GM23338 (cell line): ENCODE measurements around the gene SULF2. TPM values are rescaled to one million over a fixed set of nuclear protein-coding genes. Genes with fewer than 3 reads are reported as not detected.

Experiments
- ATAC-seq: fragments of 200-7000 bp; cut with Tn5 transposase; 3 replicates; pipeline ENCODE4 v1.9.1; 2020
- DNase-seq: peaks from one replicate; pipeline ENCODE4 v3.0.0-alpha.2; 2015; ENCODE audit warnings: low spot score
- H2AFZ ChIP-seq: fragments of 200-600 bp; sonication (generic); 2 replicates; pipeline ENCODE4 v1.8.0; 2016; ENCODE audit warnings: antibody characterized with exemption, mild to moderate bottlenecking, moderate library complexity
- H3F3A ChIP-seq: fragments of 200-600 bp; sonication (generic); replicated peaks from 2 replicates; pipeline ENCODE4 v1.8.0; 2017; ENCODE audit warnings: antibody characterized with exemption, mixed run types, low read depth
- H3K27ac ChIP-seq: fragments of 200-600 bp; sonication (generic); 2 replicates; pipeline ENCODE4 v1.6.1; 2016; ENCODE audit warnings: low read depth
- H3K27me3 ChIP-seq: fragments of 200-600 bp; sonication (generic); 2 replicates; pipeline ENCODE4 v1.8.0; 2016; ENCODE audit warnings: mild to moderate bottlenecking, mixed run types, moderate library complexity; ENCODE audit not compliant: insufficient read depth
- H3K36me3 ChIP-seq: fragments of 200-600 bp; sonication (generic); 2 replicates; pipeline ENCODE4 v1.8.0; 2016; ENCODE audit warnings: mild to moderate bottlenecking; ENCODE audit not compliant: insufficient read depth
- H3K4me1 ChIP-seq: fragments of 200-600 bp; sonication (generic); 2 replicates; pipeline ENCODE4 v1.8.0; 2016; ENCODE audit warnings: mild to moderate bottlenecking, moderate library complexity; ENCODE audit not compliant: insufficient read depth
- H3K4me2 ChIP-seq: fragments of 200-600 bp; sonication (generic); 2 replicates; pipeline ENCODE4 v1.7.1; 2017; ENCODE audit warnings: mixed run types
- H3K4me3 ChIP-seq: fragments of 200-600 bp; sonication (generic); 2 replicates; pipeline ENCODE4 v1.6.1; 2016; ENCODE audit warnings: mixed run types
- H3K79me2 ChIP-seq: fragments of 200-600 bp; sonication (generic); replicated peaks from 2 replicates; pipeline ENCODE4 v1.8.0; 2017; ENCODE audit warnings: mild to moderate bottlenecking; ENCODE audit not compliant: insufficient read depth
- H3K9me2 ChIP-seq: fragments of 200-600 bp; sonication (generic); 2 replicates; pipeline ENCODE4 v1.8.0; 2017; ENCODE audit not compliant: insufficient read depth
- H4K20me1 ChIP-seq: fragments of 200-600 bp; sonication (generic); replicated peaks from 2 replicates; pipeline ENCODE4 v1.8.0; 2017; ENCODE audit warnings: mild to moderate bottlenecking; ENCODE audit not compliant: insufficient read depth
- H3K27ac Mint-ChIP-seq: 2 replicates; pipeline ENCODE4 v1.8.0; 2020; ENCODE audit warnings: inconsistent platforms, mild to moderate bottlenecking, moderate library complexity, mixed read lengths
- H3K27me3 Mint-ChIP-seq: 3 replicates; pipeline ENCODE4 v1.8.0; 2022; ENCODE audit warnings: low read depth, mild to moderate bottlenecking, moderate library complexity, mixed read lengths, inconsistent platforms; ENCODE audit not compliant: insufficient read depth, poor library complexity
- H3K36me3 Mint-ChIP-seq: 3 replicates; pipeline ENCODE4 v1.8.0; 2021; ENCODE audit warnings: low read depth, mild to moderate bottlenecking, inconsistent platforms, moderate library complexity, mixed read lengths
- H3K4me1 Mint-ChIP-seq: 3 replicates; pipeline ENCODE4 v1.8.0; 2020; ENCODE audit warnings: mild to moderate bottlenecking, inconsistent platforms, mixed read lengths
- H3K4me3 Mint-ChIP-seq: 3 replicates; pipeline ENCODE4 v1.8.0; 2021; ENCODE audit warnings: moderate library complexity, mild to moderate bottlenecking, inconsistent platforms, mixed read lengths
- H3K9me3 Mint-ChIP-seq: 3 replicates; pipeline ENCODE4 v1.8.0; 2020; ENCODE audit warnings: moderate library complexity, mild to moderate bottlenecking, inconsistent platforms, mixed read lengths
- CREB1 ChIP-seq: fragments of 250-450 bp; sonication (Bioruptor Pico); IDR thresholded peaks from 2 replicates; pipeline ENCODE4 v1.5.0; 2020; ENCODE audit warnings: low read depth, mild to moderate bottlenecking, moderate library complexity
- CTCF ChIP-seq, 2 experiments: fragments of 200-600 bp in 1 of 2; sonication (generic) in 1 of 2; conservative IDR thresholded peaks; 2 replicates each; pipeline versions ENCODE4 v1.5.1 to v1.6.1; 2016 to 2017; ENCODE audit warnings: antibody characterized with exemption in 2 of 2, low read depth in 2 of 2, mild to moderate bottlenecking in 2 of 2, moderate library complexity in 1 of 2
- ETS1 ChIP-seq: IDR thresholded peaks from 2 replicates; pipeline ENCODE4 v1.6.1; 2016; ENCODE audit warnings: antibody characterized with exemption
- JUNB ChIP-seq: IDR thresholded peaks from one replicate; pipeline ENCODE4 v1.6.1; 2016; ENCODE audit warnings: antibody characterized with exemption; ENCODE audit not compliant: unreplicated experiment
- NANOG ChIP-seq: IDR thresholded peaks from 2 replicates; pipeline ENCODE4 v1.6.1; 2016; ENCODE audit warnings: antibody characterized with exemption, borderline replicate concordance
- POLR2AphosphoS5 ChIP-seq: IDR thresholded peaks from 2 replicates; pipeline ENCODE4 v1.6.1; 2016; ENCODE audit warnings: antibody characterized with exemption, low read depth
- REST ChIP-seq: IDR thresholded peaks from one replicate; pipeline ENCODE4 v1.6.1; 2018; ENCODE audit warnings: antibody characterized with exemption; ENCODE audit not compliant: unreplicated experiment
- ZNF331 ChIP-seq: fragments of 250-450 bp; sonication (Bioruptor Pico); IDR thresholded peaks from 2 replicates; pipeline ENCODE4 v1.5.0; 2020; ENCODE audit warnings: low read depth, mild to moderate bottlenecking, moderate library complexity
- ZNF462 ChIP-seq: fragments of 250-450 bp; sonication (Bioruptor Pico); IDR thresholded peaks from 2 replicates; pipeline ENCODE4 v1.5.0; 2020; ENCODE audit warnings: mild to moderate bottlenecking, moderate library complexity
- polyA plus RNA-seq: library from polyadenylated mRNA; unstranded; fragments of >200 nt; fragmentation: Nextera tagmentation; extraction: Ambion mirVana; gene quantifications from 2 replicates; pipeline ENCODE4 v1.2.1, GENCODE V29; 2016
- total RNA-seq: library from RNA; depleted of rRNA; stranded (reverse); fragments of >200 nt; shearing (Covaris generic); gene quantifications from 2 replicates; pipeline ENCODE4 v1.2.3, GENCODE V29; 2014

SULF2 gene
- total and polyA plus RNA-seq, 2 experiments from 2014 or later: 9.5 to 20.7 TPM

- Histone ChIP-seq H3K4me1 (peaks cover 7% of the 10 kb centered on the region; the same call in 1 of the 2 replicates), H3K27ac (no peak overlapping the region), H3K4me3 (no peak overlapping the region), H3F3A (no peaks in the 10 kb centered on the region), H3K36me3 (no peaks in the 10 kb centered on the region), H2AFZ (no peak overlapping the region), H4K20me1 (no peaks in the 10 kb centered on the region; the same call in 1 of the 2 replicates), H3K27me3 (no peaks in the 10 kb centered on the region), H3K4me2 (no peak overlapping the region), H3K79me2 (no peaks in the 10 kb centered on the region), H3K9me2 (no peaks in the 10 kb centered on the region)
- TF ChIP-seq CTCF (conservative IDR thresholded peaks at IDR 0.05; ENCODE audit: low read depth in 2 of 2) (no peak), POLR2AphosphoS5 (no peak), ZNF331 (CRISPR knock-in tag) (no peak), JUNB (no peak), REST (no peak), ZNF462 (CRISPR knock-in tag) (no peak), CREB1 (no peak), ETS1 (no peak), NANOG (no peak)
- H3K4me1 Mint-ChIP-seq: peaks cover 14% of the 10 kb centered on the region
- H3K4me3 Mint-ChIP-seq: no peak overlapping the region
- no peak overlapping the region for H3K27ac Mint-ChIP-seq
- H3K27me3 Mint-ChIP-seq: peaks cover 5% of the 10 kb centered on the region
- no peaks in the 10 kb centered on the region; the same call in 2 of the 3 replicates for H3K36me3 Mint-ChIP-seq
- DNase-seq: no peak
- ATAC-seq: no peak
- no peaks in the 10 kb centered on the region for H3K9me3 Mint-ChIP-seq
These were observed 116.2 kb downstream of the SULF2 start for GRCh38 chr20:47669152-47669425.
